Right ventricle myocardium inferior (tissue), 1 donor: ENCODE measurements around the gene SCUBE2. TPM values are rescaled to one million over a fixed set of nuclear protein-coding genes. Genes with fewer than 3 reads are reported as not detected.
"Not testable (repeated sequence)": the region's sequence is repeated elsewhere in the genome, so short reads cannot be mapped to it uniquely, and the experiment has no call there.

ENCODE experiments used
- ATAC-seq: fragments of 200-7000 bp; cut with Tn5 transposase; one replicate; pipeline ENCODE4 v1.9.1; 2020; ENCODE audit warnings: mild to moderate bottlenecking, moderate library complexity
- DNase-seq: peaks from one replicate; pipeline ENCODE4 v3.0.0; 2021; ENCODE audit errors: missing footprints
- intact Hi-C: fragments of 100-400 bp; cut with DNase I; formaldehyde crosslinking; loops from one replicate; pipeline ENCODE4 v1.11.0; 2022
- total RNA-seq: library from RNA; stranded (reverse); fragmentation: NEBNext Ultra II Directional; extraction: Animal tissue kit (Norgen Biotek cat#: 25700); gene quantifications from one replicate; pipeline ENCODE4 v1.2.1, GENCODE V29; 2021
- donor health status: DM: no; HTN: yes; CAD: no; lungs with severe emphysema.

SCUBE2 gene
- total RNA-seq, 1 donor from 2014 or later: 1.3 TPM

- no peak for ATAC-seq
- intact Hi-C loops: no loop called here
- DNase-seq: no peak
Measured at GRCh38 chr11:9022961-9023680, 68.3 kb downstream of the SCUBE2 start.

GRCh38 chr11:9020916-9021315 lies 70.5 kb downstream of the SCUBE2 start:
- intact Hi-C loops: no loop called here

GRCh38 chr11:9019861-9020260 lies 71.5 kb downstream of the SCUBE2 start:
- DNase-seq (no peak), ATAC-seq (no peak)
- intact Hi-C loops: no loop called here

More at GRCh38 chr11:9020916-9021315, 70.5 kb downstream of the SCUBE2 start:
- ATAC-seq (no peak), DNase-seq (no peak)

DNA sequence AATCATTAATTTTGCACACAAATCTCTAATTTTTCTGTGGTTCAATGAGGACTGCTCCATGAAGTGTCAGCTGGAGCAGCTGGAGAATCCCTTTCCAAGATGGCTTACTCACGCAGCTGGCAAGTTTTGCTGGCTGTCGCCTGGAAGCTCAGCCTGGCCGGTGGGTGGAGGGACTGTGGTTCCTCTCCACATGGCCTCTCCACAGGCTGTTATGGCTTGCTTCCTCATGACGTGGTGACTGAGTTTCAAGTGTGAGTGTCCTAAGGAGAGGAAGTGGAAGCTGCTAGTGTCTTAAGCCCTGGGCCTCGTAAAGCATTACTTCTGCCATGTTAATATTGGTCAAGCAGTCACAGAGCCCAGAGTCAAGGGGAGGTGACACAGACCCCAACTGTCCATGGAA lies 73.6 kb downstream of the SCUBE2 start:
- peak; percentile 87 for DNase-seq
- intact Hi-C loops: no loop called here
- ATAC-seq: peak; percentile 87

GRCh38 chr11:9016916-9017642 lies 74.3 kb downstream of the SCUBE2 start:
- ATAC-seq: no peak
- intact Hi-C loops: no loop called here
- no peak for DNase-seq

- intact Hi-C loops: loop anchor here (1.0 kb wide), 1 partner anchor 122 kb away; no protein-coding TSS in a partner anchor
- ATAC-seq (peak; percentile 54), DNase-seq (no peak)
Measured at GRCh38 chr11:9015677-9016076, 75.7 kb downstream of the SCUBE2 start.

GRCh38 chr11:9014826-9015225 lies 76.6 kb downstream of the SCUBE2 start:
- ATAC-seq: no peak
- no peak for DNase-seq
- intact Hi-C loops: loop anchor here (1.0 kb wide), 1 partner anchor 122 kb away; no protein-coding TSS in a partner anchor

DNA sequence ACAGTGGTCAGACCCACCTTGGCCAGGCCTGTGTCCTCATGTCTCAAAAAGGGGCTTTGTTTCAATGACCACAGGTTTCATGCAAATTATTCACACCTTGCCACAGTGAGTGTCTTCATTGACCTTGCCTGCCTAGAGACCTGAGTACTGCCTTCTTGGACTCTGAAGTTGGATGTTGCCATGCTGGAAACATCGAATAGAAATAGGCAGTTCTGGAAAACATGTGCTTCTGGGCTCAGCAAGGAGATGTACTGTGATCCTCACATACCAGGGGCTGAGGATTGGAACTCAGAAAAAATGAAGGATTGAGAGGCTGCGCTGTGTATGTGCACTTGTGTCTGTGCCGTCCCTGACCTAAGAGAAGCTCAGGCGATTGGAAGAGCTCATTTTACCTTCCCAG lies 78.0 kb downstream of the SCUBE2 start:
- ATAC-seq: no peak
- intact Hi-C loops: no loop called here
- DNase-seq: no peak

DNA sequence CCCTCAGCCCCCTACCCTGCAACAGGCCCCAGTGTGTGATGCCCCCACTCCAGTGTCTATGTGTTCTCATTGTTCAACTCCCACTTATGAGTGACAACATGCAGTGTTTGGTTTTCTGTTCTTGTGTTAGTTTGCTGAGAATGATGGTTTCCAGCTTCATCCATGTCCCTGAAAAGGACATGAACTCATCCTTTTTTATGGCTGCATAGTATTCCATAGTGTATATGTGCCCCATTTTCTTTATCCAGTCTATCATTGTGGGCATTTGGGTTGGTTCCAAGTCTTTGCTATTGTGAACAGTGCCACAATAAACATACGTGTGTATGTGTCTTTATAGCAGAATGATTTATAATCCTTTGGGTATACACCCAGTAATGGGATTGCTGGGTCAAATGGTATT lies 81.9 kb downstream of the SCUBE2 start:
- DNase-seq, intact Hi-C loops, ATAC-seq: not testable (repeated sequence)

GRCh38 chr11:9008661-9009060 lies 82.7 kb downstream of the SCUBE2 start:
- DNase-seq (no peak), ATAC-seq (no peak)
- intact Hi-C loops: no loop called here

GRCh38 chr11:9008011-9008550 lies 83.3 kb downstream of the SCUBE2 start:
- no peak for DNase-seq
- intact Hi-C loops: no loop called here
- no peak for ATAC-seq

- DNase-seq (no peak), ATAC-seq (no peak)
- intact Hi-C loops: no loop called here
Measured at GRCh38 chr11:9005087-9005486, 86.3 kb downstream of the SCUBE2 start.

- intact Hi-C loops: no loop called here
- DNase-seq (no peak), ATAC-seq (no peak)
Measured at GRCh38 chr11:9004183-9004926, 87.0 kb downstream of the SCUBE2 start.

DNA sequence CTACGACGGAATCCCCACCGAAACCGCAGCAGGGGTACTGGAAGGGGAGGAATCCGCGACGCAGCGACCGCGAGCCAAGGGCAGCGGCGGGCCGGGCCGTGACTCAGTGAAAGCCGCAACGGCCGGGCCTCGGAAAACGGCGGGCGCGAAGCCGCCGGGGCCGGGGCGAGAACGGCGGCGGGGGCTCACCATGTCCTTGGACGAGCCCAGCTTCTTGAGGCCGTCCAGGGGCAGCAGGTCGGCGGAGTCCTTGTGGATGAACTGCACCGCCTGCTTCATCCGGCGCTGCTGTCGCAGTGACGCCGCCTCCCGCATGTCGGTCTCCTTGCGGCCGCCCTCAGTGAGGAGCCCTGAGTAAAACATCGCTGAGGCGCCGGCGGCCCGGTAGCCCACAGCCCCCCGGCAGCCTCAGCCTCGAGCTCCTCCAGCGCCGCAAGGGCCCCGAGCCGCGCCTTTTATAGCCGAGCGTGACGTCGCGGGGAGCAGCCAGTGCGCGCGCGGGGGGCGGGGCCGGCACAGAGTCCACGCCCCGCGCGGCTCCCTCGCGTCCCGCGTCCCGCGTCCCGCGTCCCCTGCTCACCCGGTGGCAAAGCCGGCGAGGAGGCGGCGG lies 87.7 kb downstream of the SCUBE2 start, which contains the start of gene NRIP3:
TSS of gene NRIP3 (minus strand) at position 429 of the 610 bp plus-strand sequence. CDS start at position 363, 66 bp downstream.
- DNase-seq (peak; percentile 89), ATAC-seq (peak; percentile 91)
- intact Hi-C loops: no loop called here

- ATAC-seq: no peak
- DNase-seq: no peak
- intact Hi-C loops: no loop called here
Measured at GRCh38 chr11:9002920-9003572, 88.4 kb downstream of the SCUBE2 start.

DNA sequence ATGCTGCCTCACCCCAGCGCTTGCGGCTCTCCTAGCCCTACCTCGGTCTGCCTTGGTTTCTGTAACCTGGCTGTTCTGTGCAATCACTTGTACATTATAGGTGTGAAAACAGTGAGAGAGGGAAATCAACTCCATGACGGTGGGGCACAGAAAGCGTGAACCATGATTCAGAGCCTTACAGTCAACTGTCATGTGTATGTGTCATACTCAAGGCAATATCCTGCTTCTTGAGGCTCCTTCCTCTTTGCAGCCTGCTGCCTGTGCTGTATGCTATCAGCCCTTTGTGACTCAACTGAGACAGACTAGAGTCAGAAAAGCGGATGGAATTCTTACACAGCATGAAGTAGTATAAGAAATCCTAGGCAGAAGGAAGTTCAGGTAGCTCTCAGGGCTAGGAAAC lies 89.7 kb downstream of the SCUBE2 start:
- DNase-seq (no peak), ATAC-seq (no peak)
- intact Hi-C loops: no loop called here

DNA sequence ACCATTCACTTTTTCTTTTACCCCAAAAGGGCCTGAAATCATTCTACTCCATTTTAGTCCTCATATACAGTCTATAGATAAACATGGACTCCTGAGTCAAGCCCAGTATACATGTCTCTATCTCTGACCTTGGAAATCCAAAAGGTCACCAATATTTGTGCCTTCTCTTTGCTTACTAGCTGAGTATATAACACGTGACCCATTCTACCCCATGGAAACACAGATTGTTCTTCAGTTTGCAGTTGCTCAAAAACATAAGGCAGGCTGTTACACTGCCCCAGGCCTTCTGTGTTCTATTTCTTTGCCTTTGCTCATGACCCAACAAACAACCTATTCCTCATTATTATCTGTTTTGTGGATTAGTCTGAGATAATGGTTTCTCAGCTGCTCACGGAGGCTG lies 93.4 kb downstream of the SCUBE2 start:
- DNase-seq (no peak), ATAC-seq (no peak)
- intact Hi-C loops: no loop called here

DNA sequence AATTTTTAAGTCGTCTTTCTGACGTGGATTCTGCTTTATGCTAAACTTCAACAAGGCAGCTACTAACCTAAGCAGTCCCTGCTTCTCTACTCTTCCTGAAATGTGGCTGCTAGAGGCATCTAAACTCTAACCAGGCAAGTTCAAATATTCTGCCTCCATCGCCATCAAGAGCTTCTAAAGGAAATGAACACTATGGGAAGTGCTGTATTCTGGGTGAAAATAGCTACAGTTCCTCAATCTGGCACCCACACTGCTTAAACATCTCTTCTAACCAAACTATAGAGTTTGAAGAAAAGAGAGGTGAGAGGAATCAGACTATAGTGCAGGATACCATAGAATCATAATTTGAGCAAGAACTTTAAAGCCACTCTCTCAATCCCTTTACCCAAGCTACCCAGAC lies 93.9 kb downstream of the SCUBE2 start:
- ATAC-seq (no peak), DNase-seq (no peak)
- intact Hi-C loops: no loop called here
